ES-I3 (cell line): ENCODE measurements around the gene ATXN1.

Experiments
- H3K36me3 ChIP-seq: 2 replicates; pipeline ENCODE4 v1.6.1; 2013; ENCODE audit warnings: mild to moderate bottlenecking, low read length, control low read depth, moderate library complexity; ENCODE audit not compliant: insufficient read depth
- H3K4me1 ChIP-seq: 2 replicates; pipeline ENCODE4 v1.6.1; 2013; ENCODE audit warnings: mild to moderate bottlenecking, control low read depth, low read length; ENCODE audit not compliant: insufficient read depth
- H3K9ac ChIP-seq: 2 replicates; pipeline ENCODE4 v1.6.1; 2013; ENCODE audit warnings: low read depth, mild to moderate bottlenecking, low read length, moderate library complexity
- H3K9me3 ChIP-seq: 2 replicates; pipeline ENCODE4 v1.6.1; 2013; ENCODE audit warnings: mild to moderate bottlenecking, low read length, moderate library complexity; ENCODE audit not compliant: control insufficient read depth, insufficient read depth

The ATXN1 gene

GRCh38 chr6:16337295-16337975 is 423.8 kb downstream of the ATXN1 start:
- Histone ChIP-seq H3K9ac (no peak overlapping the region), H3K9me3 (no peaks in the 10 kb centered on the region), H3K4me1 (peaks cover 10% of the 10 kb centered on the region), H3K36me3 (no peaks in the 10 kb centered on the region)

- Histone ChIP-seq H3K4me1 (peaks cover 10% of the 10 kb centered on the region), H3K9me3 (no peaks in the 10 kb centered on the region), H3K36me3 (no peaks in the 10 kb centered on the region), H3K9ac (no peak overlapping the region)
Measured at GRCh38 chr6:16336911-16337294, 424.4 kb downstream of the ATXN1 start.

GRCh38 chr6:16336056-16336818 is 425.0 kb downstream of the ATXN1 start:
- Histone ChIP-seq H3K4me1 (peaks cover 10% of the 10 kb centered on the region), H3K36me3 (no peaks in the 10 kb centered on the region)

GRCh38 chr6:16335176-16335575 is 426.1 kb downstream of the ATXN1 start:
- Histone ChIP-seq H3K9ac (no peak overlapping the region), H3K4me1 (peaks cover 10% of the 10 kb centered on the region), H3K36me3 (no peaks in the 10 kb centered on the region), H3K9me3 (no peaks in the 10 kb centered on the region)

More at GRCh38 chr6:16336056-16336818, 425.0 kb downstream of the ATXN1 start:
- H3K9me3 ChIP-seq: no peaks in the 10 kb centered on the region
- H3K9ac ChIP-seq: no peak overlapping the region

- Histone ChIP-seq H3K9me3 (no peaks in the 10 kb centered on the region), H3K9ac (no peak overlapping the region), H3K4me1 (peaks cover 10% of the 10 kb centered on the region), H3K36me3 (no peaks in the 10 kb centered on the region)
Measured at GRCh38 chr6:16334671-16335070, 426.6 kb downstream of the ATXN1 start.

GRCh38 chr6:16333580-16333979 is 427.7 kb downstream of the ATXN1 start:
- H3K9me3 ChIP-seq: no peaks in the 10 kb centered on the region
- H3K9ac ChIP-seq: no peak overlapping the region
- no peaks in the 10 kb centered on the region for H3K36me3 ChIP-seq
- H3K4me1 ChIP-seq: peaks cover 1% of the 10 kb centered on the region

- H3K4me1 ChIP-seq: no peaks in the 10 kb centered on the region; the same call in none of the 2 replicates
- H3K9ac ChIP-seq: peak overlapping the region; percentile 27; the same call in 1 of the 2 replicates
- H3K9me3 ChIP-seq: no peaks in the 10 kb centered on the region
- no peaks in the 10 kb centered on the region for H3K36me3 ChIP-seq
Measured at GRCh38 chr6:16332175-16332542, 429.1 kb downstream of the ATXN1 start.

- Histone ChIP-seq H3K9ac (peak overlapping the region; percentile 27; the same call in 1 of the 2 replicates), H3K36me3 (no peaks in the 10 kb centered on the region), H3K9me3 (no peaks in the 10 kb centered on the region), H3K4me1 (no peaks in the 10 kb centered on the region; the same call in none of the 2 replicates)
Measured at GRCh38 chr6:16331384-16332174, 429.7 kb downstream of the ATXN1 start.

GRCh38 chr6:16329233-16329632 is 432.0 kb downstream of the ATXN1 start:
- no peaks in the 10 kb centered on the region for H3K36me3 ChIP-seq
- H3K4me1 ChIP-seq: peaks cover 8% of the 10 kb centered on the region
- H3K9me3 ChIP-seq: no peaks in the 10 kb centered on the region
- no peak overlapping the region for H3K9ac ChIP-seq

- Histone ChIP-seq H3K4me1 (peaks cover 8% of the 10 kb centered on the region), H3K9ac (no peak overlapping the region), H3K9me3 (no peaks in the 10 kb centered on the region), H3K36me3 (no peaks in the 10 kb centered on the region)
Measured at GRCh38 chr6:16327777-16328325, 433.4 kb downstream of the ATXN1 start.

GRCh38 chr6:16326971-16327776 is 434.1 kb downstream of the ATXN1 start:
- no peaks in the 10 kb centered on the region for H3K36me3 ChIP-seq
- H3K4me1 ChIP-seq: peaks cover 8% of the 10 kb centered on the region
- H3K9me3 ChIP-seq: no peaks in the 10 kb centered on the region
- no peak overlapping the region for H3K9ac ChIP-seq

GRCh38 chr6:16326531-16326930 is 434.7 kb downstream of the ATXN1 start:
- no peaks in the 10 kb centered on the region for H3K9me3 ChIP-seq
- no peak overlapping the region for H3K9ac ChIP-seq
- no peaks in the 10 kb centered on the region for H3K36me3 ChIP-seq
- peaks cover 8% of the 10 kb centered on the region for H3K4me1 ChIP-seq

GRCh38 chr6:16324606-16325225 is 436.5 kb downstream of the ATXN1 start:
- no peaks in the 10 kb centered on the region for H3K36me3 ChIP-seq
- peaks cover 18% of the 10 kb centered on the region for H3K4me1 ChIP-seq
- no peaks in the 10 kb centered on the region for H3K9me3 ChIP-seq
- H3K9ac ChIP-seq: no peak overlapping the region
